Measurements from ENCODE around the gene CCND1. TPM values are rescaled to one million over a fixed set of nuclear protein-coding genes. Genes with fewer than 3 reads are reported as not detected.

The CCND1 gene
- total RNA-seq, 1 donor from 2014 or later, result 55.6 TPM

- Mint-ChIP-seq H3K9me3 (ENCODE audit: unreplicated experiment) (no peaks in the 10 kb centered on the region), H3K27ac (ENCODE audit: unreplicated experiment) (peak overlapping the region; percentile 30), H3K4me1 (ENCODE audit: unreplicated experiment) (peaks cover 16% of the 10 kb centered on the region), H3K27me3 (ENCODE audit: unreplicated experiment) (peaks cover 6% of the 10 kb centered on the region), H3K4me3 (ENCODE audit: unreplicated experiment) (no peak overlapping the region), H3K36me3 (ENCODE audit: low read depth, unreplicated experiment) (no peaks in the 10 kb centered on the region)
- DNase-seq (ENCODE audit: low spot score), result peak; percentile 64
- TF ChIP-seq CTCF (IDR thresholded peaks at IDR 0.05; ENCODE audit: unreplicated experiment), result no peak
Observed at GRCh38 chr11:69657911-69658625, 17.1 kb downstream of the CCND1 start.

GRCh38 chr11:69658626-69659450 is 17.9 kb downstream of the CCND1 start:
- Mint-ChIP-seq H3K36me3 (ENCODE audit: low read depth, unreplicated experiment) (peaks cover 4% of the 10 kb centered on the region), H3K27ac (ENCODE audit: unreplicated experiment) (peak overlapping the region; percentile 36), H3K4me3 (ENCODE audit: unreplicated experiment) (no peak overlapping the region)

GRCh38 chr11:69659591-69659990 is 18.6 kb downstream of the CCND1 start:
- Mint-ChIP-seq H3K27me3 (ENCODE audit: unreplicated experiment) (peaks cover 6% of the 10 kb centered on the region), H3K9me3 (ENCODE audit: unreplicated experiment) (no peaks in the 10 kb centered on the region), H3K4me3 (ENCODE audit: unreplicated experiment) (no peak overlapping the region), H3K4me1 (ENCODE audit: unreplicated experiment) (peaks cover 16% of the 10 kb centered on the region), H3K36me3 (ENCODE audit: low read depth, unreplicated experiment) (peaks cover 7% of the 10 kb centered on the region), H3K27ac (ENCODE audit: unreplicated experiment) (peak overlapping the region; percentile 36)
- no peak for TF ChIP-seq CTCF (IDR thresholded peaks at IDR 0.05; ENCODE audit: unreplicated experiment)
- DNase-seq (ENCODE audit: low spot score), result no peak

More at GRCh38 chr11:69658626-69659450, 17.9 kb downstream of the CCND1 start:
- peaks cover 6% of the 10 kb centered on the region for H3K27me3 Mint-ChIP-seq (ENCODE audit: unreplicated experiment)
- no peak for TF ChIP-seq CTCF (IDR thresholded peaks at IDR 0.05; ENCODE audit: unreplicated experiment)
- DNase-seq (ENCODE audit: low spot score), result no peak
- no peaks in the 10 kb centered on the region for H3K9me3 Mint-ChIP-seq (ENCODE audit: unreplicated experiment)
- peaks cover 16% of the 10 kb centered on the region for H3K4me1 Mint-ChIP-seq (ENCODE audit: unreplicated experiment)

GRCh38 chr11:69660001-69660500 is 19.1 kb downstream of the CCND1 start:
- H3K27me3 Mint-ChIP-seq (ENCODE audit: unreplicated experiment), result peaks cover 6% of the 10 kb centered on the region
- H3K27ac Mint-ChIP-seq (ENCODE audit: unreplicated experiment), result peak overlapping the region; percentile 36
- H3K4me1 Mint-ChIP-seq (ENCODE audit: unreplicated experiment), result peaks cover 16% of the 10 kb centered on the region
- DNase-seq (ENCODE audit: low spot score), result no peak
- H3K4me3 Mint-ChIP-seq (ENCODE audit: unreplicated experiment), result no peak overlapping the region
- H3K36me3 Mint-ChIP-seq (ENCODE audit: low read depth, unreplicated experiment), result peaks cover 11% of the 10 kb centered on the region
- TF ChIP-seq CTCF (IDR thresholded peaks at IDR 0.05; ENCODE audit: unreplicated experiment), result no peak
- no peaks in the 10 kb centered on the region for H3K9me3 Mint-ChIP-seq (ENCODE audit: unreplicated experiment)

- Mint-ChIP-seq H3K27me3 (ENCODE audit: unreplicated experiment) (peaks cover 6% of the 10 kb centered on the region), H3K36me3 (ENCODE audit: low read depth, unreplicated experiment) (peaks cover 11% of the 10 kb centered on the region), H3K4me3 (ENCODE audit: unreplicated experiment) (no peak overlapping the region), H3K4me1 (ENCODE audit: unreplicated experiment) (peaks cover 16% of the 10 kb centered on the region), H3K9me3 (ENCODE audit: unreplicated experiment) (no peaks in the 10 kb centered on the region), H3K27ac (ENCODE audit: unreplicated experiment) (no peak overlapping the region)
- no peak for DNase-seq (ENCODE audit: low spot score)
- no peak for TF ChIP-seq CTCF (IDR thresholded peaks at IDR 0.05; ENCODE audit: unreplicated experiment)
Observed at GRCh38 chr11:69661413-69661715, 20.4 kb downstream of the CCND1 start.

Data from endothelial cell (in vitro differentiated cells).